Activated T-helper 1 cell treated with anti-CD3 and anti-CD28 coated beads, Interleukin-12 subunit alpha, Interleukin-12 subunit beta, Interleukin-2, Interleukin-4 antibody, amounts not matched to agents 30 ng/mL and 10 ng/mL and 1 ng/mL, durations not matched to agents 14 hours and 24 hours and 36 hours (primary cell): ENCODE results near the gene TRAPPC2. TPM values are rescaled to one million over a fixed set of nuclear protein-coding genes. Genes with fewer than 3 reads are reported as not detected.

ENCODE experiments used
- DNase-seq: peaks from one replicate; pipeline ENCODE4 v3.0.0; 2021; ENCODE audit warnings: low spot score
- H3K27ac Mint-ChIP-seq: one replicate; pipeline ENCODE4 v1.8.0; 2021; ENCODE audit warnings: mild to moderate bottlenecking, mixed read lengths
- H3K27me3 Mint-ChIP-seq: one replicate; pipeline ENCODE4 v1.8.0; 2022; ENCODE audit warnings: mild to moderate bottlenecking, moderate library complexity, mixed read lengths; ENCODE audit not compliant: insufficient read depth
- H3K36me3 Mint-ChIP-seq: one replicate; pipeline ENCODE4 v1.8.0; 2021; ENCODE audit warnings: low read depth, mixed read lengths
- H3K4me1 Mint-ChIP-seq: one replicate; pipeline ENCODE4 v1.8.0; 2021; ENCODE audit warnings: low read depth, mixed read lengths
- H3K4me3 Mint-ChIP-seq: one replicate; pipeline ENCODE4 v1.8.0; 2021; ENCODE audit warnings: mild to moderate bottlenecking, moderate library complexity, mixed read lengths
- H3K9me3 Mint-ChIP-seq: one replicate; pipeline ENCODE4 v1.8.0; 2021; ENCODE audit warnings: mixed read lengths
- intact Hi-C: fragments of 100-400 bp; cut with micrococcal nuclease; formaldehyde crosslinking; loops from one replicate; pipeline ENCODE4 v1.15.1; 2024
- total RNA-seq: library from RNA; stranded (reverse); gene quantifications from 2 replicates; pipeline ENCODE4 v1.2.3, GENCODE V29; 2022

TRAPPC2 gene
- total RNA-seq, result 16.4 and 16.5 TPM in 2 replicates

- peaks cover 49% of the 10 kb centered on the region for H3K4me1 Mint-ChIP-seq
- intact Hi-C loops, result loop anchor here (1.0 to 10.0 kb wide), 12 partner anchors 9 to 1980 kb away; partner anchors contain the start of genes FANCB, MOSPD2, MSL3 and PIGA
- peak within 1 kb of the TSS; percentile 97 for H3K4me3 Mint-ChIP-seq
- H3K36me3 Mint-ChIP-seq, result peaks cover 26% of the 10 kb centered on the region
- H3K27me3 Mint-ChIP-seq, result peaks cover 2% of the 10 kb centered on the region
- H3K9me3 Mint-ChIP-seq, result no peaks in the 10 kb centered on the region
- H3K27ac Mint-ChIP-seq, result peak within 1 kb of the TSS; percentile 98
- DNase-seq, result peak; percentile 88
Measured at GRCh38 chrX:13734278-13735172, at the start of gene TRAPPC2, which contains the start of gene OFD1. Gene TRAPPC2 (minus strand): TSS chrX:13734620. CDS start chrX:13719963, 14,657 bp downstream. Gene OFD1 (plus strand): TSS chrX:13734748. CDS start chrX:13735072, 324 bp downstream.

- Mint-ChIP-seq H3K9me3 (no peaks in the 10 kb centered on the region), H3K27ac (peak overlapping the region; percentile 18), H3K36me3 (peaks cover 2% of the 10 kb centered on the region), H3K4me3 (no peak overlapping the region), H3K27me3 (no peaks in the 10 kb centered on the region), H3K4me1 (no peaks in the 10 kb centered on the region)
- intact Hi-C loops, result no loop called here
- DNase-seq, result no peak
Measured at GRCh38 chrX:13780868-13781427, 46.5 kb upstream of the TRAPPC2 start.

GRCh38 chrX:13778916-13779315 is 44.5 kb upstream of the TRAPPC2 start:
- peaks cover 2% of the 10 kb centered on the region for H3K36me3 Mint-ChIP-seq
- no peak overlapping the region for H3K27ac Mint-ChIP-seq
- H3K4me1 Mint-ChIP-seq, result no peaks in the 10 kb centered on the region
- DNase-seq, result no peak
- H3K4me3 Mint-ChIP-seq, result no peak overlapping the region
- H3K9me3 Mint-ChIP-seq, result no peaks in the 10 kb centered on the region
- no peaks in the 10 kb centered on the region for H3K27me3 Mint-ChIP-seq
- intact Hi-C loops, result no loop called here

GRCh38 chrX:13776387-13776786 is 42.0 kb upstream of the TRAPPC2 start:
- no peak for DNase-seq
- intact Hi-C loops, result no loop called here
- Mint-ChIP-seq H3K4me1 (no peaks in the 10 kb centered on the region), H3K27ac (no peak overlapping the region), H3K4me3 (no peak overlapping the region), H3K36me3 (peaks cover 8% of the 10 kb centered on the region), H3K27me3 (no peaks in the 10 kb centered on the region), H3K9me3 (no peaks in the 10 kb centered on the region)

- Mint-ChIP-seq H3K4me1 (no peaks in the 10 kb centered on the region), H3K27me3 (no peaks in the 10 kb centered on the region), H3K27ac (no peak overlapping the region), H3K4me3 (no peak overlapping the region), H3K9me3 (no peaks in the 10 kb centered on the region), H3K36me3 (peaks cover 8% of the 10 kb centered on the region)
- DNase-seq, result no peak
- intact Hi-C loops, result no loop called here
Measured at GRCh38 chrX:13775837-13776236, 41.4 kb upstream of the TRAPPC2 start.

GRCh38 chrX:13774696-13775095 is 40.3 kb upstream of the TRAPPC2 start:
- no peaks in the 10 kb centered on the region for H3K4me1 Mint-ChIP-seq
- H3K27me3 Mint-ChIP-seq, result no peaks in the 10 kb centered on the region
- H3K27ac Mint-ChIP-seq, result no peak overlapping the region
- H3K4me3 Mint-ChIP-seq, result no peak overlapping the region
- intact Hi-C loops, result no loop called here
- no peaks in the 10 kb centered on the region for H3K9me3 Mint-ChIP-seq
- peaks cover 12% of the 10 kb centered on the region for H3K36me3 Mint-ChIP-seq
- no peak for DNase-seq

GRCh38 chrX:13770013-13770535 is 35.7 kb upstream of the TRAPPC2 start:
- H3K4me1 Mint-ChIP-seq, result peaks cover 6% of the 10 kb centered on the region
- DNase-seq, result no peak
- peaks cover 41% of the 10 kb centered on the region for H3K36me3 Mint-ChIP-seq
- no peaks in the 10 kb centered on the region for H3K27me3 Mint-ChIP-seq
- H3K4me3 Mint-ChIP-seq, result no peak overlapping the region
- no peak overlapping the region for H3K27ac Mint-ChIP-seq
- H3K9me3 Mint-ChIP-seq, result no peaks in the 10 kb centered on the region
- intact Hi-C loops, result no loop called here

GRCh38 chrX:13768939-13769338 is 34.5 kb upstream of the TRAPPC2 start:
- intact Hi-C loops, result no loop called here
- peaks cover 6% of the 10 kb centered on the region for H3K4me1 Mint-ChIP-seq
- peaks cover 43% of the 10 kb centered on the region for H3K36me3 Mint-ChIP-seq
- H3K27me3 Mint-ChIP-seq, result no peaks in the 10 kb centered on the region
- no peaks in the 10 kb centered on the region for H3K9me3 Mint-ChIP-seq
- H3K27ac Mint-ChIP-seq, result no peak overlapping the region
- no peak overlapping the region for H3K4me3 Mint-ChIP-seq
- DNase-seq, result no peak

GRCh38 chrX:13764765-13765164 is 30.3 kb upstream of the TRAPPC2 start:
- intact Hi-C loops, result no loop called here
- no peak for DNase-seq
- H3K36me3 Mint-ChIP-seq, result peaks cover 48% of the 10 kb centered on the region
- peaks cover 6% of the 10 kb centered on the region for H3K4me1 Mint-ChIP-seq
- H3K4me3 Mint-ChIP-seq, result no peak overlapping the region
- no peak overlapping the region for H3K27ac Mint-ChIP-seq
- no peaks in the 10 kb centered on the region for H3K9me3 Mint-ChIP-seq
- H3K27me3 Mint-ChIP-seq, result no peaks in the 10 kb centered on the region

- no peak overlapping the region for H3K4me3 Mint-ChIP-seq
- DNase-seq, result no peak
- H3K27ac Mint-ChIP-seq, result no peak overlapping the region
- H3K9me3 Mint-ChIP-seq, result no peaks in the 10 kb centered on the region
- H3K27me3 Mint-ChIP-seq, result no peaks in the 10 kb centered on the region
- peaks cover 44% of the 10 kb centered on the region for H3K36me3 Mint-ChIP-seq
- H3K4me1 Mint-ChIP-seq, result peaks cover 6% of the 10 kb centered on the region
- intact Hi-C loops, result no loop called here
Measured at GRCh38 chrX:13764281-13764680, 29.9 kb upstream of the TRAPPC2 start.

- peaks cover 42% of the 10 kb centered on the region for H3K36me3 Mint-ChIP-seq
- no peak overlapping the region for H3K27ac Mint-ChIP-seq
- no peak overlapping the region for H3K4me3 Mint-ChIP-seq
- peaks cover 6% of the 10 kb centered on the region for H3K4me1 Mint-ChIP-seq
- H3K27me3 Mint-ChIP-seq, result no peaks in the 10 kb centered on the region
- no peak for DNase-seq
- H3K9me3 Mint-ChIP-seq, result no peaks in the 10 kb centered on the region
- intact Hi-C loops, result no loop called here
Measured at GRCh38 chrX:13763489-13763888, 29.1 kb upstream of the TRAPPC2 start.

GRCh38 chrX:13761606-13762414 is 27.4 kb upstream of the TRAPPC2 start:
- H3K27ac Mint-ChIP-seq, result no peak overlapping the region
- H3K27me3 Mint-ChIP-seq, result no peaks in the 10 kb centered on the region
- peaks cover 41% of the 10 kb centered on the region for H3K36me3 Mint-ChIP-seq
- intact Hi-C loops, result no loop called here
- H3K4me3 Mint-ChIP-seq, result no peak overlapping the region
- no peaks in the 10 kb centered on the region for H3K9me3 Mint-ChIP-seq
- H3K4me1 Mint-ChIP-seq, result peaks cover 6% of the 10 kb centered on the region
- DNase-seq, result no peak
